HUES64 (cell line): ENCODE results near the gene MRNIP.

Source experiments
- H3K27ac ChIP-seq: 2 replicates; pipeline ENCODE4 v1.7.0; 2013; ENCODE audit warnings: low read depth, low read length, inconsistent platforms
- H3K27me3 ChIP-seq: 2 replicates; pipeline ENCODE4 v1.6.1; 2013; ENCODE audit warnings: mild to moderate bottlenecking, low read length; ENCODE audit not compliant: insufficient read depth
- H3K36me3 ChIP-seq: 2 replicates; pipeline ENCODE4 v1.6.1; 2013; ENCODE audit warnings: mild to moderate bottlenecking, low read length; ENCODE audit not compliant: insufficient read depth
- H3K4me1 ChIP-seq: 2 replicates; pipeline ENCODE4 v1.6.1; 2013; ENCODE audit warnings: mild to moderate bottlenecking, low read length, moderate library complexity; ENCODE audit not compliant: insufficient read depth
- H3K4me3 ChIP-seq: 2 replicates; pipeline ENCODE4 v1.5.1; 2013; ENCODE audit warnings: mild to moderate bottlenecking, low read length, moderate library complexity
- H3K9ac ChIP-seq: 2 replicates; pipeline ENCODE4 v1.6.1; 2013; ENCODE audit warnings: mild to moderate bottlenecking, low read depth, low read length
- H3K9me3 ChIP-seq: 2 replicates; pipeline ENCODE4 v1.6.1; 2013; ENCODE audit warnings: low read depth, low read length; ENCODE audit not compliant: insufficient read depth
- WGBS: fragments of 150-250, 120-280 bp; methylation state at CpG from one replicate; pipeline ENCODE4 v1.1.7; 2013; ENCODE audit warnings: missing lambda C conversion rate; 5-methylcytosine and 5-hydroxymethylcytosine counted together

MRNIP gene

DNA sequence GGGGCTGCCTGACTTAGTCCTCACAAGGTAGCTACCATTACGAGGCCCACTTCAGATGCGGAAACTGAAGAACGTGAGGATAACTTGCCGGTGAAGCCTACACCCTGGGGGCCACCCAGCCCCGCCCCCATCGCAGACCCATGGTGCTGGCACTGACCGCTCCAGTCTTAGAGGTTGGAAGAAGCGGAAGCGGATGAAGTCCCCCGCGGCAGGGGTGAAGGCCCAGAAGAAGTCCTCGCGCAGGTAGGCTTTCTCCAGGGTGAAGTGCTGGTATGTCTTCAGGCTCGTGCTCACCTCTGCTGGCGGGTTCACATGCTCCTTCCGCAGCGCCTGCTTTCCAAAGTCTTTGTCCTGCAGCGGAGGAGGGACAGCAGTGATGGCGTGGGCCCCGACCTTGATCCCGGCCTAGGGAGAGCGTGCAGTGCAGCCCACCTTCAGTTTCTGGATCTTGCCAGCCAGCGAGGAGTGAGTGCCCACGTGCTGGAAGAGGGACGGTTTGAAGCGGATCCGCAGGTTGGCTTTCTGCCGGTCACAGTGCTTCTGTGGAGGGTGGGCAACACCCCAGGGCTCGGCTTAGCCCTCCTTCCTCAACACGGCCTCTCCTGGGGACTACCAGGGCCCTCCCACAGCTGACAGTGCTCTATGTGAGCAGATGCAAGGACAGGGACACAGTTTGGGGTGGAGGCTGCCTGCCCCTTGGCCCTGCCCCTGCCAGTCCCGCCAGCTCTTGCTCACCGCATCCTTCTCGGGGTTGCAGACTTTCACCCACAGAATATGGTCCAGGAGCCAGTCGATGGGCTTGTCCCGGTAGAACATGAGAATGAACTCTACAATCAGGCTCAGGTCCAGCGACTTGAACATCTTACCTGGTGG lies 59.6 kb downstream of the MRNIP start:
- H3K27ac ChIP-seq: no peak overlapping the region
- no peak overlapping the region for H3K4me3 ChIP-seq
- H3K9ac ChIP-seq: no peak overlapping the region
- H3K36me3 ChIP-seq: peaks cover 24% of the 10 kb centered on the region
- H3K9me3 ChIP-seq: no peaks in the 10 kb centered on the region
- peaks cover 3% of the 10 kb centered on the region; the same call in 1 of the 2 replicates for H3K27me3 ChIP-seq
- peaks cover 12% of the 10 kb centered on the region for H3K4me1 ChIP-seq
- WGBS: 96% methylated on average over 36 of the region's 36 CpGs

GRCh38 chr5:179798144-179798770 lies 60.4 kb downstream of the MRNIP start:
- no peaks in the 10 kb centered on the region for H3K9me3 ChIP-seq
- no peak overlapping the region for H3K27ac ChIP-seq
- H3K36me3 ChIP-seq: peaks cover 24% of the 10 kb centered on the region
- H3K27me3 ChIP-seq: peaks cover 3% of the 10 kb centered on the region; the same call in 1 of the 2 replicates
- H3K9ac ChIP-seq: no peak overlapping the region
- H3K4me1 ChIP-seq: peaks cover 12% of the 10 kb centered on the region
- H3K4me3 ChIP-seq: no peak overlapping the region
- WGBS: 95% methylated on average over 22 of the region's 23 CpGs

- Histone ChIP-seq H3K9me3 (no peaks in the 10 kb centered on the region), H3K27me3 (peaks cover 3% of the 10 kb centered on the region; the same call in 1 of the 2 replicates), H3K36me3 (peaks cover 24% of the 10 kb centered on the region), H3K9ac (no peak overlapping the region), H3K27ac (no peak overlapping the region), H3K4me1 (peaks cover 9% of the 10 kb centered on the region), H3K4me3 (no peak overlapping the region)
- WGBS: 96% methylated on average over 30 of the region's 30 CpGs
Measured at GRCh38 chr5:179797741-179798140, 60.9 kb downstream of the MRNIP start.

DNA sequence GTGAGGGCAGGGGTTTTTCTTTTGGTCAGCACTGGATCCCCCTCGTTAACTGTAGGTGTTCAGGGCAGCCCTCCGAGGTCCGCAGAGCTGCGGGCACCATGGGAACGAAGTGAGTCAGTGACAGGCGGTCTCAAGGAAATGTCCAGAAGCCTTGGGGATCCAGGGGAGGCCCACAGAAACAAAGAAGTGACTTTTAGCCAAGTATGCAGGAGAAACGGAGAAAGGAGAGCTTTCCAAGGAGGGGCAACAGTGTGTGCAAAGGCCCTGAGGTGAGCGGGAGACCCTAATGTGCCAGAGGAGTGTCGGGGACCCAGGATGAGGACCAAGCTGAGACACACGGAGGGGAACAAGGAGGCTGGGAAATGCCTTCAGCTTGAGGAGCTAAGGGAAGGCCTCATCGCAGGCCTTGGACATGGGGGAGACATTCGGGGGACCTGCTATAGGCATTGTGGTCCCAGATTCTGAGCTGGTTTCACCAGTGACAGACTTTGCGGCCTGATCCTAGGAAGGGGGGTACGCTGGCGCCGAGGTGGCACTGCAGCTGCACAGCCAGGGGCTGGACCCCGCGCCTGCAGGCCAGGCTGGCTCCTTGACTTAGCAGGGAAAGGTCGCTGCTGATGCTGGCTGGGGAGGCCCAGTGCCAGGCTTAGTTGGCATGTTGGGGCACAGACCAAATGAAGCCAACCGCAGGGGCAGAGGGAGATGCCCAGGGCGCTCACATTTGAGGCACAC lies 61.6 kb downstream of the MRNIP start:
- H3K27me3 ChIP-seq: peaks cover 3% of the 10 kb centered on the region; the same call in 1 of the 2 replicates
- peak overlapping the region; percentile 62; the same call in 1 of the 2 replicates for H3K27ac ChIP-seq
- no peaks in the 10 kb centered on the region for H3K9me3 ChIP-seq
- peaks cover 24% of the 10 kb centered on the region for H3K36me3 ChIP-seq
- H3K4me3 ChIP-seq: peak overlapping the region; percentile 80
- peaks cover 5% of the 10 kb centered on the region for H3K4me1 ChIP-seq
- 88% methylated on average over 21 of the region's 21 CpGs for WGBS
- H3K9ac ChIP-seq: peak overlapping the region; percentile 84

DNA sequence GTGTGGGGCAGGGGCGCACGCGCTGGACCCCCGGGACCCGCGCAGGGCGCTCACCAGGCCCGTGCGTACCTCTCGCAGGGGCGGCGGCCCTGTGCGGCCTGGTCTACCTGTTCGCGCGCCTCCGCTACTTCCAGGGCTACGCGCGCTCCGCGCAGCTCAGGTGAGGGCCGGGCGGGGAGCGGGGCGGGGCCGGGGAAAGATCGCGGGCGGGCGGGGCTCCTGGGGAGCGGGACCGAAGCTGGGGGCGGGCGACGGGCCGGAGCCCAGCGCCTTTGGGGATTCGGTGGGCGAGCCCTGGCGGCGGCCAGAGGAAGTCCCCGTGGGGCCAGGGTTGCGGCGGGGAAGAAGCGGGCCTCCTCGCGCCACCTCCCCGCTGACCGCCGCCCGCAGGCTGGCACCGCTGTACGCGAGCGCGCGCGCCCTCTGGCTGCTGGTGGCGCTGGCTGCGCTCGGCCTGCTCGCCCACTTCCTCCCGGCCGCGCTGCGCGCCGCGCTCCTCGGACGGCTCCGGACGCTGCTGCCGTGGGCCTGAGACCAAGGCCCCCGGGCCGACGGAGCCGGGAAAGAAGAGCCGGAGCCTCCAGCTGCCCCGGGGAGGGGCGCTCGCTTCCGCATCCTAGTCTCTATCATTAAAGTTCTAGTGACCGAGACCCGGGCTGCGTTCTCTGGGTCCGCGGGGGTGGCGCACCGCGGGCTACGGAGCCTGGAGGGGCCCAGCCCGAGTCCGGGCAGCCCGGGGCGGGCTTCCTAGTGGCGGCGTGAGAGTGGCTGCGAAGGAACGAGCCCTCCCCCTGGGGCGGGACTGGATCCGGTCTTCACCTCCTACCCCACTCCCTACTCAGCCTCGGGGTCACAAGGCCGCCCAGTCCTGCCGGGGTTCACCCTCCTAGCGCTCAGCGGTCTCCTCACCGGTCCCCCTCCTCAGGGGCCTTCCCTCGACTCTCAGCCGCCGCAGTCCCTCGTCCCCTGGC lies 62.5 kb downstream of the MRNIP start:
- H3K27ac ChIP-seq: peak overlapping the region; percentile 62
- peaks cover 24% of the 10 kb centered on the region for H3K36me3 ChIP-seq
- WGBS: 1% methylated on average over 113 of the region's 113 CpGs
- H3K9ac ChIP-seq: peak overlapping the region; percentile 84
- peak overlapping the region; percentile 80 for H3K4me3 ChIP-seq
- H3K4me1 ChIP-seq: peaks cover 5% of the 10 kb centered on the region
- H3K9me3 ChIP-seq: no peaks in the 10 kb centered on the region
- peaks cover 3% of the 10 kb centered on the region; the same call in 1 of the 2 replicates for H3K27me3 ChIP-seq

DNA sequence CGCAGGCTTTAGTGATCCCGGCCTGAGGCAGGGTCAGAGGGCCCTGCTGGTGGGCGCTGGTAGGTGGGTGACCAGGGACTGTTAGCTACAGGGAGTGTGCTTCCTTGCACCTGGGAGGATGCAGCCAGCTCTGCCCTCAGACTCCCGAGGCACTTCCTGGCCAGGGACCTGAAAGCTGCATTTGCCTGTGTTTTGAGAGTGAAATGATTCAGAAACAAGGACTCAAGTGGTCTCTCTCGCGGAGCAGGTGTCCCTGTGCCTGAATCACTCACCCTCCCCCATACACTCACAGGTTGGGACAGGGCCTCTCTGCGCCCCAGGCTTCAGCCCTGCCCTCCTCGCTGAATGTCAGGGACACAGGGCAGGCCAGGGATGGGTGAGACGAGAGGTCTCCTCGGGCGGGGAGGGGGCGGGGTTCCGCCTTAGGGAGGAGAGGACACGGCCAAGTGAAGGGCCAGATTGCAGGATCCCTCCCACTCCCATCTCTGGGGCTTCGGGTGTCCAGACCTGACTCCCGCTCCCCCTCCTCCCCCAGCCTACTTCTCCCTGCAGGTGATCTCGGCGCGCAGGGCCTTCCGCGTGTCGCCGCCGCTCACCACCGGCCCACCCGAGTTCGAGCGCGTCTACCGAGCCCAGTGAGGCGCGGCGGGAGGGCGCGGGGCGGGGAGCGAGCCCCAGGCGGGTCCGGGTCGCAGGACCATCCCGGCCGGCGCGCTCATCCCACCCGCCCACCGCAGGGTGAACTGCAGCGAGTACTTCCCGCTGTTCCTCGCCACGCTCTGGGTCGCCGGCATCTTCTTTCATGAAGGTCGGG lies 63.4 kb downstream of the MRNIP start:
- Histone ChIP-seq H3K9ac (peak overlapping the region; percentile 75), H3K27ac (peak overlapping the region; percentile 46; the same call in 1 of the 2 replicates), H3K4me1 (peaks cover 5% of the 10 kb centered on the region), H3K36me3 (peaks cover 24% of the 10 kb centered on the region), H3K4me3 (peak overlapping the region; percentile 80), H3K9me3 (no peaks in the 10 kb centered on the region), H3K27me3 (peaks cover 3% of the 10 kb centered on the region; the same call in 1 of the 2 replicates)
- 5% methylated on average over 53 of the region's 53 CpGs for WGBS

DNA sequence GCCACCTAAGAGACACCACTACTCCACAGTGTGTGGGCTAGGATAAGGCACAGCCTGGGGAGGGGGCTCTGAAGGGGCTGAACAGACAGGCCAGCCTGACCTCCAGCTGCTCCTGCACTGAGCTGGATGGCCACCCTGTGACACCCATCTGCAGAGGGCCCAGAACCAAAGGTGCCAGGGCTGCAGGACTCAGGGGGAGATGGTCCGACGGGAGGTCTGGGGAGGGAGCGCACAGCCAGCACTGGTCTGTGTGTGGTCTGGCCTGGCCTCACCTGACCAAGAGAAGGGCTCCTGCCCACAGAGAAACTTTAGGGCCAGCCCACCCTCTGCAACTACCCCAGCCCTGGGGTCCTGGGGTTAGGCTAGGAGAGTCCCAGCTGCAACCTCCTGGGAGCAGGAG lies 64.0 kb downstream of the MRNIP start:
- Histone ChIP-seq H3K4me1 (peaks cover 5% of the 10 kb centered on the region), H3K9me3 (no peaks in the 10 kb centered on the region), H3K4me3 (peak overlapping the region; percentile 80; the same call in 1 of the 2 replicates), H3K9ac (no peak overlapping the region), H3K27ac (no peak overlapping the region), H3K27me3 (peaks cover 3% of the 10 kb centered on the region; the same call in 1 of the 2 replicates), H3K36me3 (peaks cover 20% of the 10 kb centered on the region)
- 100% methylated on average over 3 of the region's 3 CpGs for WGBS

- H3K9ac ChIP-seq: no peak overlapping the region
- peaks cover 5% of the 10 kb centered on the region for H3K4me1 ChIP-seq
- H3K9me3 ChIP-seq: no peaks in the 10 kb centered on the region
- no peak overlapping the region for H3K27ac ChIP-seq
- no peak overlapping the region for H3K4me3 ChIP-seq
- peaks cover 16% of the 10 kb centered on the region for H3K36me3 ChIP-seq
- 98% methylated on average over 3 of the region's 3 CpGs for WGBS
- H3K27me3 ChIP-seq: peaks cover 3% of the 10 kb centered on the region; the same call in 1 of the 2 replicates
Measured at GRCh38 chr5:179794171-179794570, 64.4 kb downstream of the MRNIP start.

DNA sequence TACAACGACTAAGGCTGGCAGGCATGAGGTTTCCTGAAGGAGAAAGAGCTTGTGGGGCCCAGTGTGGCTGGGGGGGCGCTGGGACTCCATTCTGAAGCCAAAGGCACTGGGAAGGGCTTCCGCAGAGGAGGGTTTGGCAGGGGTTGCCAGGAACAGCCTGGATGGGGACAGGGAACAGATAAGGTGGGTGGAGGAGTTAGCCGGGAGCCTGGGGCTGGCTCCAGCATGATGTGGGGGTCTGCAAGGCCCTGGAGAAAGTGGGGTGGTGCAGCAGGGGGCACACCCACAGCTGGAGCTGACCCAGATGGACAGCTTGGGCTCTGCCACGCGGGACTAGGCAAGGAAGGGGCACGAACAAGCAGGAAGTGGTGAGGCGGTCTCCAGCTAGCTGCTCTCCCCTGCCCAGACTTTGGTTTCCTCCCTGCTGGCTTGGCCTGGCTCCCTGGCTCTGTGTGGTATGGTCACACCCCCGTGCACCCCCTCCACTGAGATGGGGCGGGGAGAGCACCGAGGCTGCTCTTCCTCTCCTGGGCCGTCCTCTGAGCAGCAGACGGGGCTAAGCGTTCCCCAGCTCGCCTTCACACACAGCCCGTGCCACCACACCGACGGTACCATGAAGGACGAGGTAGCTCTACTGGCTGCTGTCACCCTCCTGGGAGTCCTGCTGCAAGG lies 65.0 kb downstream of the MRNIP start, which contains the start of gene LTC4S:
Gene LTC4S (plus strand): TSS at position 519 of the 672 bp plus-strand sequence. CDS start 95 bp downstream, at position 614.
- peaks cover 5% of the 10 kb centered on the region for H3K4me1 ChIP-seq
- no peaks in the 10 kb centered on the region for H3K9me3 ChIP-seq
- no peak within 1 kb of the TSS for H3K27ac ChIP-seq
- 85% methylated on average over 19 of the region's 19 CpGs for WGBS
- 0 out of 2 replicates have a peak within 1 kb of the TSS, but pooled peaks have one; percentile 13 for H3K9ac ChIP-seq
- H3K4me3 ChIP-seq: peak within 1 kb of the TSS; percentile 80; the same call in 1 of the 2 replicates
- peaks cover 10% of the 10 kb centered on the region for H3K36me3 ChIP-seq
- peaks cover 3% of the 10 kb centered on the region; the same call in 1 of the 2 replicates for H3K27me3 ChIP-seq
